Dermis blood vessel endothelial cell (primary cell): ENCODE results near the gene FRMPD1. TPM values are rescaled to one million over a fixed set of nuclear protein-coding genes. Genes with fewer than 3 reads are reported as not detected.

Source experiments
- DNase-seq: peaks from one replicate; pipeline ENCODE4 v3.0.0; 2010
- total RNA-seq: library from RNA; depleted of rRNA; stranded (reverse); fragments of >200 nt; gene quantifications from 2 replicates; pipeline ENCODE4 v1.2.3, GENCODE V29; 2014

Gene FRMPD1
- total RNA-seq, 1 donor from 2014 or later = not detected

DNA sequence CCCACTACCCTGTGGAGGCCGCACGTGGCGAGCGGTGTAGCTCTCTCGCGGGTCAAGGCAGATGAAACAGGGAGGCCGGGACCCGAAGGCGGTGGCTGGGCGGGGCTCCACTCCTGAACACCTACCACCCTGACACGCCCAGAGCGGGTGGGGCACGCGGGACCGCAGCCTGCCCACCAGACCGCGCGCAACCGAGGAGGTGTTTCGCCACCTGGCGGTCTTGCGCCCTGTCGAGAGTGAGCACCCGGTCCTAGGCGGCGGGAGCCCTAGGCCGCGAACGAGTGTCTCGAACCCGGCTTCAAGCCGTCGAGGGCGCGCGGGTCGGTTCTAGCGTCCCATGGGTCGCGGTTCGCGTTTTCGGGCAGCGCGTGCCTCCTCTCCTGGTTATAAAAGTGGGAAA lies 136.3 kb downstream of the FRMPD1 start:
- DNase-seq = no peak

GRCh38 chr9:37788332-37788731 lies 137.6 kb downstream of the FRMPD1 start:
- no peak for DNase-seq

DNA sequence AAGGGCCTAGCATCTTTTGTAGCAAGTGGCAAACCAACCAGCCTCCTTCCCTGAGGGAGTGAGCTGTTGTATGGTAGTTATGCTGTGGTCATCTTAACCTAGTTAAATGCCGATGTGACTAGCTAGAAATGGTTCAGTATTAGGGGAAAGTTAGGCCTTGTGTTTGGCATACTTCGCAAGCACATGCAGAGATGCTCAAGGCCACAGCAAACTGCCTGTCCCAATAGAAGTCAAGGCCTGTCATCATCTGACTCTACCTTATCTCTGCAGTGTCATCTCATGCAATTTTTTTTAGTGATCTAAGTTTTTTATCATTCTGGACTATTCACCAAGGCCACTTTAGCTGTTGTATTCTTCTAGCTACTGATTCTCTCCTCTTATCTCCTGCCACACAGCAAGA lies 139.3 kb downstream of the FRMPD1 start:
- no peak for DNase-seq

GRCh38 chr9:37792122-37792521 lies 141.4 kb downstream of the FRMPD1 start:
- no peak for DNase-seq

GRCh38 chr9:37796232-37796631 lies 145.5 kb downstream of the FRMPD1 start:
- no peak for DNase-seq

Other genes starting within 250 kb of the FRMPD1 start
- 113 and 174 TPM in 2 replicates for gene GRHPR, start 228.3 kb upstream of the FRMPD1 start, total RNA-seq
- 13.1 and 14.4 TPM in 2 replicates for gene ZBTB5, start 185.5 kb upstream of the FRMPD1 start, total RNA-seq
- gene POLR1E, start 165.0 kb upstream of the FRMPD1 start, total RNA-seq = 11.9 and 16.4 TPM in 2 replicates
- 12.8 and 17.0 TPM in 2 replicates for gene FBXO10, start 74.6 kb upstream of the FRMPD1 start, total RNA-seq
- 84.9 and 156 TPM in 2 replicates for gene TOMM5, start 58.4 kb upstream of the FRMPD1 start, total RNA-seq
- 2.0 and 2.8 TPM in 2 replicates for gene TRMT10B, start 102.9 kb downstream of the FRMPD1 start, total RNA-seq
- 28.7 and 29.4 TPM in 2 replicates for gene EXOSC3, start 134.1 kb downstream of the FRMPD1 start, total RNA-seq
- gene DCAF10, start 149.8 kb downstream of the FRMPD1 start, total RNA-seq = 22.8 and 51.7 TPM in 2 replicates